HepG2 (cell line): ENCODE results near the gene NLRC4. TPM values are rescaled to one million over a fixed set of nuclear protein-coding genes. Genes with fewer than 3 reads are reported as not detected.

Experiments used
- AHR ChIP-seq: IDR thresholded peaks from 2 replicates; pipeline ENCODE4 v1.6.1; 2018; ENCODE audit warnings: missing genetic modification reagents, missing compliant biosample characterization
- ELF1 ChIP-seq: sonication (generic); formaldehyde crosslinking; IDR thresholded peaks from 2 replicates; pipeline ENCODE4 v1.4.0; 2020; ENCODE audit warnings: missing genetic modification reagents
- ISL2 ChIP-seq: sonication (generic); formaldehyde crosslinking; IDR thresholded peaks from 2 replicates; pipeline ENCODE4 v1.5.0; 2020; ENCODE audit warnings: missing genetic modification reagents
- JDP2 ChIP-seq: sonication (generic); formaldehyde crosslinking; IDR thresholded peaks from 2 replicates; pipeline ENCODE4 v1.8.1; 2022; ENCODE audit warnings: missing genetic modification reagents, borderline replicate concordance
- JUND ChIP-seq: sonication (generic); formaldehyde crosslinking; IDR thresholded peaks from 2 replicates; pipeline ENCODE4 v1.8.0; 2022; ENCODE audit warnings: mild to moderate bottlenecking, missing genetic modification reagents
- MAF1 ChIP-seq: sonication (generic); formaldehyde crosslinking; IDR thresholded peaks from 2 replicates; pipeline ENCODE4 v1.5.0; 2020; ENCODE audit warnings: missing genetic modification reagents, borderline replicate concordance
- MATR3 ChIP-seq: sonication (generic); formaldehyde crosslinking; IDR thresholded peaks from 2 replicates; pipeline ENCODE4 v1.4.0; 2020; ENCODE audit warnings: missing genetic modification reagents
- MED8 ChIP-seq: sonication (generic); formaldehyde crosslinking; IDR thresholded peaks from 2 replicates; pipeline ENCODE4 v1.8.1; 2023; ENCODE audit warnings: mild to moderate bottlenecking, missing genetic modification reagents; ENCODE audit not compliant: insufficient replicate concordance
- TBX3 ChIP-seq: fragments of 450-650 bp; IDR thresholded peaks from 2 replicates; pipeline ENCODE4 v1.6.1; 2017; ENCODE audit warnings: antibody characterized with exemption, mild to moderate bottlenecking, inconsistent platforms, borderline replicate concordance
- ZFYVE20 ChIP-seq: sonication (generic); formaldehyde crosslinking; IDR thresholded peaks from 2 replicates; pipeline ENCODE4 v1.8.0; 2023; ENCODE audit warnings: low read depth, mild to moderate bottlenecking, moderate library complexity, missing genetic modification reagents, borderline replicate concordance
- ZNF101 ChIP-seq: sonication (generic); formaldehyde crosslinking; IDR thresholded peaks from 2 replicates; pipeline ENCODE4 v1.4.0; 2020; ENCODE audit warnings: mild to moderate bottlenecking, low read depth, missing genetic modification reagents, borderline replicate concordance
- ZNF441 ChIP-seq: sonication (generic); formaldehyde crosslinking; IDR thresholded peaks from 2 replicates; pipeline ENCODE4 v1.7.0; 2021; ENCODE audit warnings: missing genetic modification reagents, borderline replicate concordance
- ZNF549 ChIP-seq: sonication (generic); formaldehyde crosslinking; IDR thresholded peaks from 2 replicates; pipeline ENCODE4 v1.5.0; 2020; ENCODE audit warnings: missing genetic modification reagents
- polyA plus RNA-seq, 8 experiments: library from polyadenylated mRNA; depleted of rRNA in 3 of 8; stranded (reverse) in 7 of 8; unstranded in 1 of 8; fragments of >200 nt; fragmentation: Illumina TruSeq in 4 of 8; extraction: Trizol in 4 of 8; gene quantifications; 2 replicates each; pipeline versions ENCODE4 v1.2.1 to v1.2.3, GENCODE V29; 2011 to 2016; ENCODE audit warnings: low read depth in 4 of 8, missing spikeins in 1 of 8, mixed read lengths in 1 of 8; ENCODE audit not compliant: insufficient read depth in 1 of 8
- total RNA-seq, 5 experiments: library from RNA; depleted of rRNA; stranded (reverse); fragments of >200 nt; fragmentation: Illumina TruSeq; extraction: Trizol; gene quantifications; 2 replicates each; pipeline ENCODE4 v1.2.3, GENCODE V29; 2016; ENCODE audit warnings: low read depth in 1 of 5
- TF ChIP-seq, protein P1 (sequence below): sonication (generic); formaldehyde crosslinking; IDR thresholded peaks from 2 replicates; pipeline ENCODE4 v1.5.0; 2020; ENCODE audit warnings: mild to moderate bottlenecking, missing genetic modification reagents
- TF ChIP-seq, protein P2 (sequence below), 2 experiments: sonication (generic) in 1 of 2; formaldehyde crosslinking in 1 of 2; IDR thresholded peaks; 2 replicates each; pipeline versions ENCODE4 v1.6.1 to v1.9.0; 2014 to 2022; ENCODE audit warnings: antibody characterized with exemption in 1 of 2, borderline replicate concordance in 1 of 2, inconsistent platforms in 1 of 2, low read depth in 1 of 2, missing genetic modification reagents in 1 of 2
- TF ChIP-seq, protein P3 (sequence below): sonication (generic); formaldehyde crosslinking; IDR thresholded peaks from 2 replicates; pipeline ENCODE4 v1.4.0; 2020; ENCODE audit warnings: low read depth, mild to moderate bottlenecking, missing genetic modification reagents
- TF ChIP-seq, protein P4 (sequence below): fragments of 450-650 bp; IDR thresholded peaks from 2 replicates; pipeline ENCODE4 v1.6.1; 2017

Gene NLRC4
- total and polyA plus RNA-seq, 2 of the 13 experiments (the other 11 are each of a cell fraction or from before 2014, with no cell fraction given), result 0.15 to 0.29 TPM

DNA sequence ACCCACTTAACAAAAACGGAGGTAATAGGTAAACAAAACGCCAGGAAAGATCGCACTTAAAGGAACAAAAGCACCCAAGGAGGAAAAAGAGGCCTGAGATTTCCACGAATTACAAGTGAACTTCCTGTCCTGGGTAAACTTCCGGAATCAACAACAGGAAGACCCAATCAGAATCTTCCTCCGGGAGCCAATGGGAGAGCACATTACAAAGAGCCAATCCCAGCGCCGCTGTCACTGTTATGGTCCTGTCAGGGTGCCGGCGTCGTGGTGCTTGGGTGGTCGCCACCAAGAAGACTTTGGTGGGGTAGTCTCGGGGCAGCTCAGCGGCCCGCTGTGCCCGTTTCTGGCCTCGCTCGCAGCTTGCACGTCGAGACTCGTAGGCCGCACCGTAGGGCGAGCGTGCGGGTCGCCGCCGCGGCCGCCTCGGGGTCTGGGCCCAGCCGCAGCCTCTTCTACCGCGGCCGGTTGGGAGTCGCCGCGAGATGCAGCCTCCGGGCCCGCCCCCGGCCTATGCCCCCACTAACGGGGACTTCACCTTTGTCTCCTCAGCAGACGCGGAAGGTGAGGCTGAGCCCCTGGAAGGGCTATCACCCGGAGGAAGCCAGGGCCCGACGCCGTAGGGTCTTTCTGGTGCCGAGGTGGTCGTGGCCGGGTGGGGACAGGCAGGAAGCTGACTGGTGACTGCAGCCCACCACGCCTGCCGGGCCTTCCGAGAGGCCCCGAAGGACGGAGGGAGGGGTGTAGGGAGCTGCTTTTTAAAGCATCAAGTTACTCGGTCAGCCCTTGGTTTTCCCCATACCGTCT is 13.2 kb upstream of the NLRC4 start, which contains the start of gene YIPF4 (continued):
- TF ChIP-seq, protein P1, sequence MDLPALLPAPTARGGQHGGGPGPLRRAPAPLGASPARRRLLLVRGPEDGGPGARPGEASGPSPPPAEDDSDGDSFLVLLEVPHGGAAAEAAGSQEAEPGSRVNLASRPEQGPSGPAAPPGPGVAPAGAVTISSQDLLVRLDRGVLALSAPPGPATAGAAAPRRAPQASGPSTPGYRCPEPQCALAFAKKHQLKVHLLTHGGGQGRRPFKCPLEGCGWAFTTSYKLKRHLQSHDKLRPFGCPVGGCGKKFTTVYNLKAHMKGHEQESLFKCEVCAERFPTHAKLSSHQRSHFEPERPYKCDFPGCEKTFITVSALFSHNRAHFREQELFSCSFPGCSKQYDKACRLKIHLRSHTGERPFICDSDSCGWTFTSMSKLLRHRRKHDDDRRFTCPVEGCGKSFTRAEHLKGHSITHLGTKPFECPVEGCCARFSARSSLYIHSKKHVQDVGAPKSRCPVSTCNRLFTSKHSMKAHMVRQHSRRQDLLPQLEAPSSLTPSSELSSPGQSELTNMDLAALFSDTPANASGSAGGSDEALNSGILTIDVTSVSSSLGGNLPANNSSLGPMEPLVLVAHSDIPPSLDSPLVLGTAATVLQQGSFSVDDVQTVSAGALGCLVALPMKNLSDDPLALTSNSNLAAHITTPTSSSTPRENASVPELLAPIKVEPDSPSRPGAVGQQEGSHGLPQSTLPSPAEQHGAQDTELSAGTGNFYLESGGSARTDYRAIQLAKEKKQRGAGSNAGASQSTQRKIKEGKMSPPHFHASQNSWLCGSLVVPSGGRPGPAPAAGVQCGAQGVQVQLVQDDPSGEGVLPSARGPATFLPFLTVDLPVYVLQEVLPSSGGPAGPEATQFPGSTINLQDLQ (CRISPR knock-in tag), result no peak
- peak; percentile 13; the same call in 1 of the 2 replicates for TF ChIP-seq ZNF441
- no peak for TF ChIP-seq ZFYVE20 (CRISPR knock-in tag)
- peak; percentile 74; the same call in 1 of the 2 replicates for TF ChIP-seq TBX3
- no peak for TF ChIP-seq JDP2 (CRISPR knock-in tag)
- TF ChIP-seq MATR3, result no peak
- peak; percentile 77; the same call in 1 of the 2 replicates for TF ChIP-seq AHR (CRISPR knock-in tag)
- peak; percentile 60; the same call in 1 of the 2 replicates for TF ChIP-seq ISL2 (CRISPR knock-in tag)
- TF ChIP-seq JUND (CRISPR knock-in tag), result 0 out of 2 replicates have a peak, but pooled peaks have one; percentile 22
- TF ChIP-seq MED8, result no peak
- peak; percentile 35; the same call in 1 of the 2 replicates for TF ChIP-seq MAF1 (CRISPR knock-in tag)
- TF ChIP-seq, protein P2, sequence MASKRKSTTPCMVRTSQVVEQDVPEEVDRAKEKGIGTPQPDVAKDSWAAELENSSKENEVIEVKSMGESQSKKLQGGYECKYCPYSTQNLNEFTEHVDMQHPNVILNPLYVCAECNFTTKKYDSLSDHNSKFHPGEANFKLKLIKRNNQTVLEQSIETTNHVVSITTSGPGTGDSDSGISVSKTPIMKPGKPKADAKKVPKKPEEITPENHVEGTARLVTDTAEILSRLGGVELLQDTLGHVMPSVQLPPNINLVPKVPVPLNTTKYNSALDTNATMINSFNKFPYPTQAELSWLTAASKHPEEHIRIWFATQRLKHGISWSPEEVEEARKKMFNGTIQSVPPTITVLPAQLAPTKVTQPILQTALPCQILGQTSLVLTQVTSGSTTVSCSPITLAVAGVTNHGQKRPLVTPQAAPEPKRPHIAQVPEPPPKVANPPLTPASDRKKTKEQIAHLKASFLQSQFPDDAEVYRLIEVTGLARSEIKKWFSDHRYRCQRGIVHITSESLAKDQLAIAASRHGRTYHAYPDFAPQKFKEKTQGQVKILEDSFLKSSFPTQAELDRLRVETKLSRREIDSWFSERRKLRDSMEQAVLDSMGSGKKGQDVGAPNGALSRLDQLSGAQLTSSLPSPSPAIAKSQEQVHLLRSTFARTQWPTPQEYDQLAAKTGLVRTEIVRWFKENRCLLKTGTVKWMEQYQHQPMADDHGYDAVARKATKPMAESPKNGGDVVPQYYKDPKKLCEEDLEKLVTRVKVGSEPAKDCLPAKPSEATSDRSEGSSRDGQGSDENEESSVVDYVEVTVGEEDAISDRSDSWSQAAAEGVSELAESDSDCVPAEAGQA (IDR thresholded peaks at IDR 0.05; ENCODE audit: low read depth), result no peak
- TF ChIP-seq, protein P2 (CRISPR knock-in tag; IDR thresholded peaks at IDR 0.05; ENCODE audit: borderline replicate concordance), result peak; percentile 91
- peak; percentile 90 for TF ChIP-seq ELF1 (CRISPR knock-in tag)
- TF ChIP-seq ZNF101 (CRISPR knock-in tag), result no peak
- TF ChIP-seq, protein P3, sequence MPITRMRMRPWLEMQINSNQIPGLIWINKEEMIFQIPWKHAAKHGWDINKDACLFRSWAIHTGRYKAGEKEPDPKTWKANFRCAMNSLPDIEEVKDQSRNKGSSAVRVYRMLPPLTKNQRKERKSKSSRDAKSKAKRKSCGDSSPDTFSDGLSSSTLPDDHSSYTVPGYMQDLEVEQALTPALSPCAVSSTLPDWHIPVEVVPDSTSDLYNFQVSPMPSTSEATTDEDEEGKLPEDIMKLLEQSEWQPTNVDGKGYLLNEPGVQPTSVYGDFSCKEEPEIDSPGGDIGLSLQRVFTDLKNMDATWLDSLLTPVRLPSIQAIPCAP, result peak; percentile 68; the same call in 1 of the 2 replicates
- no peak for TF ChIP-seq ZNF549 (CRISPR knock-in tag)
- TF ChIP-seq, protein P4, sequence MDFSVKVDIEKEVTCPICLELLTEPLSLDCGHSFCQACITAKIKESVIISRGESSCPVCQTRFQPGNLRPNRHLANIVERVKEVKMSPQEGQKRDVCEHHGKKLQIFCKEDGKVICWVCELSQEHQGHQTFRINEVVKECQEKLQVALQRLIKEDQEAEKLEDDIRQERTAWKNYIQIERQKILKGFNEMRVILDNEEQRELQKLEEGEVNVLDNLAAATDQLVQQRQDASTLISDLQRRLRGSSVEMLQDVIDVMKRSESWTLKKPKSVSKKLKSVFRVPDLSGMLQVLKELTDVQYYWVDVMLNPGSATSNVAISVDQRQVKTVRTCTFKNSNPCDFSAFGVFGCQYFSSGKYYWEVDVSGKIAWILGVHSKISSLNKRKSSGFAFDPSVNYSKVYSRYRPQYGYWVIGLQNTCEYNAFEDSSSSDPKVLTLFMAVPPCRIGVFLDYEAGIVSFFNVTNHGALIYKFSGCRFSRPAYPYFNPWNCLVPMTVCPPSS, result no peak
